C4-2B (cell line): ENCODE data around the gene RHD.
"Not testable (repeated sequence)": the region's sequence is repeated elsewhere in the genome, so short reads cannot be mapped to it uniquely, and the experiment has no call there.

Experiments used
- CTCF ChIP-seq: fragments of 450-650 bp; conservative IDR thresholded peaks from 2 replicates; pipeline ENCODE4 v1.5.1; 2017; ENCODE audit warnings: mild to moderate bottlenecking
- ZFX ChIP-seq: fragments of 450-650 bp; IDR thresholded peaks from 2 replicates; pipeline ENCODE4 v1.6.1; 2017

- not testable (repeated sequence) for TF ChIP-seq CTCF, ZFX
Measured at GRCh38 chr1:25324407-25324806, 52.1 kb downstream of the RHD start.
